Cardiac fibroblast (primary cell): Measurements from ENCODE around the gene NGFR.

Experiments used
- DNase-seq, 2 donors: peaks; one replicate each; pipeline versions ENCODE4 v3.0.0 to v3.0.0-alpha.2; 2010; ENCODE audit warnings: low read depth in 2 of 2
- H3K4me3 ChIP-seq, 2 donors: replicated peaks in 1 of 2; 1 replicate in 1 of 2; 2 replicates in 1 of 2; pipeline ENCODE4 v1.5.1; 2011; ENCODE audit warnings: low read depth in 2 of 2, low read length in 2 of 2, mild to moderate bottlenecking in 2 of 2, moderate library complexity in 1 of 2
- CTCF ChIP-seq: IDR thresholded peaks from one replicate; pipeline ENCODE4 v1.5.1; 2011; ENCODE audit warnings: low read depth, mild to moderate bottlenecking, low read length, inconsistent platforms

Gene NGFR

GRCh38 chr17:49555495-49556222, 60.6 kb downstream of the NGFR start:
- H3K4me3 ChIP-seq = no peak overlapping the region
- no peak for DNase-seq
- no peak for TF ChIP-seq CTCF

GRCh38 chr17:49556223-49556943, 61.3 kb downstream of the NGFR start:
- TF ChIP-seq CTCF = peak; percentile 99
- no peak overlapping the region for H3K4me3 ChIP-seq
- peak; percentile 70 to 77 for DNase-seq

GRCh38 chr17:49557312-49558024, 62.4 kb downstream of the NGFR start:
- DNase-seq = peak; percentile 67 to 71
- no peak overlapping the region for H3K4me3 ChIP-seq
- TF ChIP-seq CTCF = peak; percentile 69
